K562 (cell line): ENCODE results near the gene CFAP141. TPM values are rescaled to one million over a fixed set of nuclear protein-coding genes. Genes with fewer than 3 reads are reported as not detected.

ENCODE experiments used
- COPS2 ChIP-seq: fragments of 450-650 bp; conservative IDR thresholded peaks from 2 replicates; pipeline ENCODE4 v1.6.1; 2016; ENCODE audit warnings: mild to moderate bottlenecking, moderate library complexity
- FOS ChIP-seq: IDR thresholded peaks from 3 replicates; pipeline ENCODE4 v1.6.1; 2011; ENCODE audit not compliant: insufficient read length; ENCODE audit errors: extremely low read depth
- JUNB ChIP-seq: fragments of 450-650 bp; formaldehyde crosslinking; conservative IDR thresholded peaks from 2 replicates; pipeline ENCODE4 v1.4.0; 2020; ENCODE audit warnings: mild to moderate bottlenecking
- LCOR ChIP-seq: sonication (generic); formaldehyde crosslinking; IDR thresholded peaks from 2 replicates; pipeline ENCODE4 v1.8.0; 2022; ENCODE audit warnings: mild to moderate bottlenecking, missing genetic modification reagents
- PML ChIP-seq: IDR thresholded peaks from 2 replicates; pipeline ENCODE4 v1.6.1; 2012; ENCODE audit warnings: low read length, inconsistent platforms
- RB1 ChIP-seq: fragments of 450-650 bp; IDR thresholded peaks from 2 replicates; pipeline ENCODE4 v1.6.1; 2017; ENCODE audit warnings: low read depth, mild to moderate bottlenecking
- RBBP5 ChIP-seq: fragments of 200-600 bp; sonication (generic); IDR thresholded peaks from 2 replicates; pipeline ENCODE4 v1.6.1; 2012; ENCODE audit warnings: borderline replicate concordance, mild to moderate bottlenecking, low read length, control low read depth, inconsistent platforms; ENCODE audit not compliant: insufficient read depth, poor library complexity, severe bottlenecking
- TEAD1 ChIP-seq, 2 experiments: fragments of 450-650 bp in 1 of 2; sonication (generic) in 1 of 2; formaldehyde crosslinking; IDR thresholded peaks; 2 replicates each; pipeline versions ENCODE4 v1.4.0 to v1.8.0; 2020 to 2022; ENCODE audit warnings: mild to moderate bottlenecking in 2 of 2, missing genetic modification reagents in 1 of 2
- U2AF2 ChIP-seq: fragments of 200-400 bp; formaldehyde crosslinking; optimal IDR thresholded peaks from 2 replicates; pipeline ENCODE3; 2017; ENCODE audit warnings: low read depth, mild to moderate bottlenecking, low read length
- ZC3H8 ChIP-seq: fragments of 450-650 bp; IDR thresholded peaks from 2 replicates; pipeline ENCODE4 v1.6.1; 2017
- ZNF384 ChIP-seq: IDR thresholded peaks from 2 replicates; pipeline ENCODE4 v1.6.1; 2012; ENCODE audit warnings: low read depth, low read length, improper control_type of control experiment
- ZNF668 ChIP-seq: fragments of 250-450 bp; sonication (Bioruptor Pico); IDR thresholded peaks from 2 replicates; pipeline ENCODE4 v1.8.0; 2022; ENCODE audit warnings: mild to moderate bottlenecking, inconsistent platforms
- ZNF785 ChIP-seq: fragments of 250-450 bp; sonication (Bioruptor Pico); IDR thresholded peaks from 2 replicates; pipeline ENCODE4 v1.4.0; 2020; ENCODE audit warnings: mild to moderate bottlenecking
- polyA plus RNA-seq, 8 experiments: library from polyadenylated mRNA; depleted of rRNA in 4 of 8; stranded (reverse) in 5 of 8; unstranded in 3 of 8; fragments of >200 nt; fragmentation: Nextera tagmentation in 2 of 8; fragmentation: Illumina TruSeq in 1 of 8; extraction: Ambion mirVana in 2 of 8; extraction: Trizol in 1 of 8; gene quantifications; 2 replicates each; pipeline versions ENCODE4 v1.2.1 to v1.2.3, GENCODE V29; 2011 to 2014; ENCODE audit warnings: inconsistent platforms in 1 of 8, missing spikeins in 1 of 8
- total RNA-seq, 7 experiments: library from RNA; depleted of rRNA in 6 of 7; stranded (reverse); fragments of >200 nt in 6 of 7; fragmentation: Illumina TruSeq in 2 of 7; extraction: Trizol in 2 of 7; gene quantifications; 2 replicates each; pipeline versions ENCODE4 v1.2.1 to v1.2.3, GENCODE V29; 2011 to 2021; ENCODE audit warnings: low replicate concordance in 1 of 7
- TF ChIP-seq, protein P1 (sequence below): fragments of 250-450 bp; sonication (Bioruptor Pico); IDR thresholded peaks from 2 replicates; pipeline ENCODE4 v1.4.0; 2020
- TF ChIP-seq, protein P2 (sequence below): fragments of 250-450 bp; sonication (Bioruptor Pico); IDR thresholded peaks from 2 replicates; pipeline ENCODE4 v1.8.0; 2022; ENCODE audit warnings: moderate library complexity, mild to moderate bottlenecking, inconsistent platforms
- TF ChIP-seq, protein P3 (sequence below): fragments of 450-650 bp; IDR thresholded peaks from 2 replicates; pipeline ENCODE4 v1.7.0; 2016; ENCODE audit warnings: borderline replicate concordance
- TF ChIP-seq, protein P4 (sequence below): IDR thresholded peaks from 2 replicates; pipeline ENCODE4 v1.6.1; 2011; ENCODE audit warnings: borderline replicate concordance, low read depth, mild to moderate bottlenecking, moderate library complexity, low read length; ENCODE audit not compliant: insufficient read depth, poor library complexity, severe bottlenecking

The CFAP141 gene
- total and polyA plus RNA-seq, 9 of the 15 experiments (the other 6 are each of a cell fraction or from before 2014, with no cell fraction given): not detected

DNA sequence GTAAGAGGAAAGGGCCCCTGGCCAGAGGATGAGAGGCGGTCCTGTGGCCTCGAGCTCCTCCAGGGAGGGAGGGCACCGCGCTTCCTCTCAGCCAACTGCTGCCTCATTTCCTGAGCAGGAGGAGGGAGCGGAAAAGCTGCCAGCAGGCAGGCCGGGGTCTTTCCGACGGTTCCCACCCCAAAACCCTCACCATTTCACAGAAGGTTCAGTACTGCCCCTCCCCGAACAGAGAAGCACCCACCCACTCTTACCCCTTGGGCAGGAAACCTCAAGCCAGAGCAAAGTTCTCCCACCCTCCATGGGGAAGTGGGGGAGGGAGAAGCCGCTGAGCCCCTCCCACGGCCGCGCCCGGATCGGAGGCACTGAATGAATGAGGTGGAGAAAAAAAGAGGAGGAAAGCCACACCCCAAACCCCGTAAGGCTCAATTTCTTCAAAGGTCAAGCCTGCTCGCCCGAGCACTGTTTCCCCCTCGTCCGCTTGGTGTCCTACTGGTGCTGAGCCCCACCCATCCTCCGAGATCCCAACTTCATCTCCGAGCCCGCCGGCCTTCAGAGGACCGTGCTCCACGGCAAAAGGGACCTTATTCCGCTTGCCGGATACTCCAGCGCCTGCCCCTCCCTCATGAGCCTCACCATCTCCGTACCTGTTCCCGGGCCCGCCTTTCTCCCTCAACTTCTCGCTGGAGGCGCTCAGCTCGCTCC, 23.6 kb downstream of the CFAP141 start (continued):
- peak; percentile 82 for TF ChIP-seq RBBP5
- no peak for TF ChIP-seq RB1
- no peak for TF ChIP-seq COPS2
- TF ChIP-seq, protein P1, sequence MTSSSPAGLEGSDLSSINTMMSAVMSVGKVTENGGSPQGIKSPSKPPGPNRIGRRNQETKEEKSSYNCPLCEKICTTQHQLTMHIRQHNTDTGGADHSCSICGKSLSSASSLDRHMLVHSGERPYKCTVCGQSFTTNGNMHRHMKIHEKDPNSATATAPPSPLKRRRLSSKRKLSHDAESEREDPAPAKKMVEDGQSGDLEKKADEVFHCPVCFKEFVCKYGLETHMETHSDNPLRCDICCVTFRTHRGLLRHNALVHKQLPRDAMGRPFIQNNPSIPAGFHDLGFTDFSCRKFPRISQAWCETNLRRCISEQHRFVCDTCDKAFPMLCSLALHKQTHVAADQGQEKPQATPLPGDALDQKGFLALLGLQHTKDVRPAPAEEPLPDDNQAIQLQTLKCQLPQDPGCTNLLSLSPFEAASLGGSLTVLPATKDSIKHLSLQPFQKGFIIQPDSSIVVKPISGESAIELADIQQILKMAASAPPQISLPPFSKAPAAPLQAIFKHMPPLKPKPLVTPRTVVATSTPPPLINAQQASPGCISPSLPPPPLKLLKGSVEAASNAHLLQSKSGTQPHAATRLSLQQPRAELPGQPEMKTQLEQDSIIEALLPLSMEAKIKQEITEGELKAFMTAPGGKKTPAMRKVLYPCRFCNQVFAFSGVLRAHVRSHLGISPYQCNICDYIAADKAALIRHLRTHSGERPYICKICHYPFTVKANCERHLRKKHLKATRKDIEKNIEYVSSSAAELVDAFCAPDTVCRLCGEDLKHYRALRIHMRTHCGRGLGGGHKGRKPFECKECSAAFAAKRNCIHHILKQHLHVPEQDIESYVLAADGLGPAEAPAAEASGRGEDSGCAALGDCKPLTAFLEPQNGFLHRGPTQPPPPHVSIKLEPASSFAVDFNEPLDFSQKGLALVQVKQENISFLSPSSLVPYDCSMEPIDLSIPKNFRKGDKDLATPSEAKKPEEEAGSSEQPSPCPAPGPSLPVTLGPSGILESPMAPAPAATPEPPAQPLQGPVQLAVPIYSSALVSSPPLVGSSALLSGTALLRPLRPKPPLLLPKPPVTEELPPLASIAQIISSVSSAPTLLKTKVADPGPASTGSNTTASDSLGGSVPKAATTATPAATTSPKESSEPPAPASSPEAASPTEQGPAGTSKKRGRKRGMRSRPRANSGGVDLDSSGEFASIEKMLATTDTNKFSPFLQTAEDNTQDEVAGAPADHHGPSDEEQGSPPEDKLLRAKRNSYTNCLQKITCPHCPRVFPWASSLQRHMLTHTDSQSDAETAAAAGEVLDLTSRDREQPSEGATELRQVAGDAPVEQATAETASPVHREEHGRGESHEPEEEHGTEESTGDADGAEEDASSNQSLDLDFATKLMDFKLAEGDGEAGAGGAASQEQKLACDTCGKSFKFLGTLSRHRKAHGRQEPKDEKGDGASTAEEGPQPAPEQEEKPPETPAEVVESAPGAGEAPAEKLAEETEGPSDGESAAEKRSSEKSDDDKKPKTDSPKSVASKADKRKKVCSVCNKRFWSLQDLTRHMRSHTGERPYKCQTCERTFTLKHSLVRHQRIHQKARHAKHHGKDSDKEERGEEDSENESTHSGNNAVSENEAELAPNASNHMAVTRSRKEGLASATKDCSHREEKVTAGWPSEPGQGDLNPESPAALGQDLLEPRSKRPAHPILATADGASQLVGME (CRISPR knock-in tag): 0 out of 2 replicates have a peak, but pooled peaks have one; percentile 14
- no peak for TF ChIP-seq ZNF668 (CRISPR knock-in tag)
- TF ChIP-seq ZC3H8: peak; percentile 27; the same call in 1 of the 2 replicates
- no peak for TF ChIP-seq FOS
- TF ChIP-seq U2AF2: no peak
- 0 out of 2 replicates have a peak, but pooled peaks have one; percentile 52 for TF ChIP-seq LCOR (CRISPR knock-in tag)
- TF ChIP-seq, protein P2, sequence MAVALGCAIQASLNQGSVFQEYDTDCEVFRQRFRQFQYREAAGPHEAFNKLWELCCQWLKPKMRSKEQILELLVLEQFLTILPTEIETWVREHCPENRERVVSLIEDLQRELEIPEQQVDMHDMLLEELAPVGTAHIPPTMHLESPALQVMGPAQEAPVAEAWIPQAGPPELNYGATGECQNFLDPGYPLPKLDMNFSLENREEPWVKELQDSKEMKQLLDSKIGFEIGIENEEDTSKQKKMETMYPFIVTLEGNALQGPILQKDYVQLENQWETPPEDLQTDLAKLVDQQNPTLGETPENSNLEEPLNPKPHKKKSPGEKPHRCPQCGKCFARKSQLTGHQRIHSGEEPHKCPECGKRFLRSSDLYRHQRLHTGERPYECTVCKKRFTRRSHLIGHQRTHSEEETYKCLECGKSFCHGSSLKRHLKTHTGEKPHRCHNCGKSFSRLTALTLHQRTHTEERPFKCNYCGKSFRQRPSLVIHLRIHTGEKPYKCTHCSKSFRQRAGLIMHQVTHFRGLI (CRISPR knock-in tag): no peak
- TF ChIP-seq, protein P3, sequence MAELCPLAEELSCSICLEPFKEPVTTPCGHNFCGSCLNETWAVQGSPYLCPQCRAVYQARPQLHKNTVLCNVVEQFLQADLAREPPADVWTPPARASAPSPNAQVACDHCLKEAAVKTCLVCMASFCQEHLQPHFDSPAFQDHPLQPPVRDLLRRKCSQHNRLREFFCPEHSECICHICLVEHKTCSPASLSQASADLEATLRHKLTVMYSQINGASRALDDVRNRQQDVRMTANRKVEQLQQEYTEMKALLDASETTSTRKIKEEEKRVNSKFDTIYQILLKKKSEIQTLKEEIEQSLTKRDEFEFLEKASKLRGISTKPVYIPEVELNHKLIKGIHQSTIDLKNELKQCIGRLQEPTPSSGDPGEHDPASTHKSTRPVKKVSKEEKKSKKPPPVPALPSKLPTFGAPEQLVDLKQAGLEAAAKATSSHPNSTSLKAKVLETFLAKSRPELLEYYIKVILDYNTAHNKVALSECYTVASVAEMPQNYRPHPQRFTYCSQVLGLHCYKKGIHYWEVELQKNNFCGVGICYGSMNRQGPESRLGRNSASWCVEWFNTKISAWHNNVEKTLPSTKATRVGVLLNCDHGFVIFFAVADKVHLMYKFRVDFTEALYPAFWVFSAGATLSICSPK: no peak
- peak; percentile 54 for TF ChIP-seq ZNF384
- no peak for TF ChIP-seq JUNB (CRISPR knock-in tag)
- TF ChIP-seq, protein P4, sequence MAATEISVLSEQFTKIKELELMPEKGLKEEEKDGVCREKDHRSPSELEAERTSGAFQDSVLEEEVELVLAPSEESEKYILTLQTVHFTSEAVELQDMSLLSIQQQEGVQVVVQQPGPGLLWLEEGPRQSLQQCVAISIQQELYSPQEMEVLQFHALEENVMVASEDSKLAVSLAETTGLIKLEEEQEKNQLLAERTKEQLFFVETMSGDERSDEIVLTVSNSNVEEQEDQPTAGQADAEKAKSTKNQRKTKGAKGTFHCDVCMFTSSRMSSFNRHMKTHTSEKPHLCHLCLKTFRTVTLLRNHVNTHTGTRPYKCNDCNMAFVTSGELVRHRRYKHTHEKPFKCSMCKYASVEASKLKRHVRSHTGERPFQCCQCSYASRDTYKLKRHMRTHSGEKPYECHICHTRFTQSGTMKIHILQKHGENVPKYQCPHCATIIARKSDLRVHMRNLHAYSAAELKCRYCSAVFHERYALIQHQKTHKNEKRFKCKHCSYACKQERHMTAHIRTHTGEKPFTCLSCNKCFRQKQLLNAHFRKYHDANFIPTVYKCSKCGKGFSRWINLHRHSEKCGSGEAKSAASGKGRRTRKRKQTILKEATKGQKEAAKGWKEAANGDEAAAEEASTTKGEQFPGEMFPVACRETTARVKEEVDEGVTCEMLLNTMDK: peak; percentile 76
- no peak for TF ChIP-seq ZNF785 (CRISPR knock-in tag)
- TF ChIP-seq TEAD1 (CRISPR knock-in tag; IDR thresholded peaks at IDR 0.05): no peak
- TF ChIP-seq PML: no peak; the same call in none of the 2 replicates
